Measurements from ENCODE around the gene PSMC5.
A peak's percentile ranks its signal among the peaks of the same experiment; 100 is the strongest.
"Not testable (repeated sequence)": the region's sequence is repeated elsewhere in the genome, so short reads cannot be mapped to it uniquely, and the experiment has no call there.

Gene PSMC5

DNA sequence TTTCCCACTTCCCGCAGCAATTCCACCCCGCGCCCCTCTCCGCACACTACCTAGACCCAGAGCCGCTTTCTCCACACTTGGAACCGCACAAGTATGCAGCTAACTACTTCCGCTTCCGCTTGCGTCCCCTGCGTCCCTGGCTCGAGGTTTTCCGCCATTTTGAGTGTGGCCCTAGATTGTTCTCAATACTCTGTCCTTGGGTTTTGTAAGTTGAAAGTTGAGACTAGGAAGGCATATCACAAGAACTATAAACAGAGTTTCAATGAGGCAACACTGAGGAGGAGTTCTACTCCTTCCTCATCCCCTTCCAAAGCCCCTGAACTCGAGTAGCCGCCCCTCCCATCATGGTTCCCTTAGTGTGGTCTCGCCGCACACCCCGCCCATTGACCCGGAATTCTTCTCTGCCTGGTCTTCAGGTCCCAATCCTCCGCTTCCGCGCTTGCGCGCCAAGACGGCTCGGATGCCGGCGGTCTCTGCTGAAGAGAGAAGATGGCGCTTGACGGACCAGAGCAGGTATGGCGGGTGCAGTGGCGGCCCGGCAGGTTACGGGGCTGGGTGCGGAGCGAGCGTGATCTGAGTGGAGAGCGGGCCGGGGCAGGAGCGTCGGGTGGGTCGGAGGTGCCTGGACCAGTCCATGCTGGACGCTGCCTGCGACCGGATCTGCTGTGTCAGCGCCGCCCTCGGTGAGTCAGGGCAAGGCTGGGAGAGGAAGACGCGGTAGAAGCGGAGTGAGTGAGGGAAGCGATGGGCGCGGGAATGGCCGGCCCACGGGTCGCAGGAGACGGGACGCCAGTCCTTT lies at the start of gene PSMC5, which contains the start of gene FTSJ3:
Gene PSMC5 (plus strand): TSS at position 430 of the 799 bp plus-strand sequence. CDS start 60 bp downstream, at position 490.
Gene FTSJ3 (minus strand): TSS at position 662 of the 799 bp plus-strand sequence. CDS start 761 bp downstream, outside the sequence.
- peaks cover 71% of the 10 kb centered on the region for H3K36me3 ChIP-seq (ENCODE audit: control insufficient read depth, insufficient read depth, low read length, severe bottlenecking)
- DNase-seq (ENCODE audit: low read depth): peak; percentile 98
- H3K4me3 ChIP-seq (ENCODE audit: low read length): peak within 1 kb of the TSS; percentile 96
- H3K27me3 ChIP-seq (replicated peaks; ENCODE audit: control insufficient read depth, insufficient read depth, low read length): no peaks in the 10 kb centered on the region
- peaks cover 25% of the 10 kb centered on the region for H3K4me1 ChIP-seq (ENCODE audit: control insufficient read depth, insufficient read depth, low read length)
- H3K9ac ChIP-seq (ENCODE audit: low read length): peak within 1 kb of the TSS; percentile 98
- H3K9me3 ChIP-seq (ENCODE audit: control insufficient read depth, low read length): no peaks in the 10 kb centered on the region

DNA sequence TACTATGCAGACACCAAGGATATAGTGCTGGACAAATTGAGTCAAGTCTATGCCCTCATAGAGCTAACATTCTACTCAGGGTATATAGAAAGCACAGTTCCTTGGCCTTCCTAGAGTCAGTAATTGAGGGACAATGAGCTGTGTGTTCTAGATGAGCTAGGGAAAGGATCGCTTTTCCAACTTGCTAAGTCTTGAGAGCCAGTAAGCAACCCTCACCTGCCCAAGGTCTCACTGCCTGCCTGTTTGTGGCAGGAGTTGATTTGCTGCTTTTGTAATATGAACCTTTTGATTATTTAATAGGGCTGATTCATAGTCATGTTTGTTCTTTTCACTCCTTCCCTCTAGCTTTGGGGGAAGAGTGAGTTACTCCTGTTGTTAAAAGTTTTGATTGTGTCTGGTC lies 46.7 kb upstream of the PSMC5 start:
- no peak overlapping the region for H3K9ac ChIP-seq (ENCODE audit: low read length)
- H3K36me3 ChIP-seq (ENCODE audit: control insufficient read depth, insufficient read depth, low read length, severe bottlenecking): peaks cover 20% of the 10 kb centered on the region
- H3K27me3 ChIP-seq (replicated peaks; ENCODE audit: control insufficient read depth, insufficient read depth, low read length): no peaks in the 10 kb centered on the region
- peak; percentile 36 for DNase-seq (ENCODE audit: low read depth)
- H3K4me1 ChIP-seq (ENCODE audit: control insufficient read depth, insufficient read depth, low read length): peaks cover 42% of the 10 kb centered on the region
- H3K4me3 ChIP-seq (ENCODE audit: low read length): peak overlapping the region; percentile 11
- H3K9me3 ChIP-seq (ENCODE audit: control insufficient read depth, low read length): no peaks in the 10 kb centered on the region

DNA sequence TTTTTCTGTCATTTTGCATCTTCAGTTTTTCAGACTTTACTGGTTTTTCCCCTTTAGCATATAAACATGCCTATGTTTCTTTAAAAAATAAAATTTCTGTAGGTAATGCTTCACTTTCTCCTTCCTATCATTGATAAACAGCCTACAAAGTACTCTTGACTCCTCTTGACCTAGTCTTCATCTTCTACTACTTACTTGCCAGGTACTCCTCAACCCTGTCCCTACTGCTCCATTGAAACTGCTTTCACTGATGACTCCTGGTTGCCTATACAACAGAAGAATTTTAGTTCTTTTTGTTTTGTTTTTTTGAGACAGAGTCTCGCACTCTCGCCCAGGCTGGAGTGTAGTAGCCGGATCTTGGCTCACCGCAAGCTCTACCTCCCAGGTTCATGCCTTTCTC lies 46.3 kb upstream of the PSMC5 start:
- Histone ChIP-seq H3K36me3 (ENCODE audit: control insufficient read depth, insufficient read depth, low read length, severe bottlenecking) (peaks cover 20% of the 10 kb centered on the region), H3K4me3 (ENCODE audit: low read length) (peak overlapping the region; percentile 11), H3K4me1 (ENCODE audit: control insufficient read depth, insufficient read depth, low read length) (peaks cover 42% of the 10 kb centered on the region), H3K9me3 (ENCODE audit: control insufficient read depth, low read length) (no peaks in the 10 kb centered on the region), H3K27me3 (replicated peaks; ENCODE audit: control insufficient read depth, insufficient read depth, low read length) (no peaks in the 10 kb centered on the region), H3K9ac (ENCODE audit: low read length) (no peak overlapping the region)
- no peak for DNase-seq (ENCODE audit: low read depth)

DNA sequence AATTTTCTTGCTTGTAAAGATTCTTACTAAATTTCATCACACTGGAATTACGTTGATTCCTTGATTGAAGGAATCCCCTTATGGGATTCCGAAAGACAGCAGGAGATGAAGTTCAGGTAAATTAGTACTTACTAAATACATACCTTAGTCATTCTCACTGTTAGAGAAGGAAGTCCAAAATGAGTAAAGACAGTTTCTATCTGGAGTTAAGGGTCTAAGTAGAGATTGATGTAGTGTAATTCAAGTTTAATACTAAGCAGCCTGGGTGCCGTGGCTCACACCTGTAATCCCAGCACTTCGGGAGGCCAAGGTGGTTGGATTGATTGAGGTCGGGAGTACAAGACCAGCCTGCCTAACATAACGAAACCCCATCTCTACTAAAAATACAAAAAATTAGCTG lies 43.7 kb upstream of the PSMC5 start:
- no peak for DNase-seq (ENCODE audit: low read depth)
- peaks cover 27% of the 10 kb centered on the region for H3K36me3 ChIP-seq (ENCODE audit: control insufficient read depth, insufficient read depth, low read length, severe bottlenecking)

DNA sequence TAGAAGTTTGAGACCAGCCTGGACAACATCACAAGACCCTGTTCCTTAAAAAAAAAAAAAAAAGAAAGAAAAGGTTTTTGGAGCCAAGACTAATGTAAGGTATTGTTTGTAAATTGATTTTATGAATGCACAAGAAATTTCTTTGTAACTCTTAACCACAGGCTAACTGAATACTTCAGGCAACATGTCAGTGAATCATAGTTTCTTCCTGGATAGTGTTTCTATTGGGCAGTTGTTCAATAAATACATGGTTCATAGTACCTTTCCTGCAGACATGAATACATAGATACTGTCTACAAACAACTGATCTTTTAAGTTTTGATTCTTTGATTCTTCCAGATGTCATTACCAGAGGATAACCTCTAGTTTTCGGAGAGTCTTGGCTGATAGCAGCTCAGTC lies 41.7 kb upstream of the PSMC5 start:
- Histone ChIP-seq H3K4me3 (ENCODE audit: low read length) (no peak overlapping the region), H3K9me3 (ENCODE audit: control insufficient read depth, low read length) (no peaks in the 10 kb centered on the region), H3K36me3 (ENCODE audit: control insufficient read depth, insufficient read depth, low read length, severe bottlenecking) (peaks cover 45% of the 10 kb centered on the region), H3K4me1 (ENCODE audit: control insufficient read depth, insufficient read depth, low read length) (peaks cover 33% of the 10 kb centered on the region), H3K27me3 (replicated peaks; ENCODE audit: control insufficient read depth, insufficient read depth, low read length) (no peaks in the 10 kb centered on the region), H3K9ac (ENCODE audit: low read length) (no peak overlapping the region)
- peak; percentile 62 for DNase-seq (ENCODE audit: low read depth)

More for the DNA sequence above, 43.7 kb upstream of the PSMC5 start:
- no peaks in the 10 kb centered on the region for H3K27me3 ChIP-seq (replicated peaks; ENCODE audit: control insufficient read depth, insufficient read depth, low read length)
- H3K4me3 ChIP-seq (ENCODE audit: low read length): no peak overlapping the region
- peaks cover 38% of the 10 kb centered on the region for H3K4me1 ChIP-seq (ENCODE audit: control insufficient read depth, insufficient read depth, low read length)
- no peaks in the 10 kb centered on the region for H3K9me3 ChIP-seq (ENCODE audit: control insufficient read depth, low read length)
- no peak overlapping the region for H3K9ac ChIP-seq (ENCODE audit: low read length)

DNA sequence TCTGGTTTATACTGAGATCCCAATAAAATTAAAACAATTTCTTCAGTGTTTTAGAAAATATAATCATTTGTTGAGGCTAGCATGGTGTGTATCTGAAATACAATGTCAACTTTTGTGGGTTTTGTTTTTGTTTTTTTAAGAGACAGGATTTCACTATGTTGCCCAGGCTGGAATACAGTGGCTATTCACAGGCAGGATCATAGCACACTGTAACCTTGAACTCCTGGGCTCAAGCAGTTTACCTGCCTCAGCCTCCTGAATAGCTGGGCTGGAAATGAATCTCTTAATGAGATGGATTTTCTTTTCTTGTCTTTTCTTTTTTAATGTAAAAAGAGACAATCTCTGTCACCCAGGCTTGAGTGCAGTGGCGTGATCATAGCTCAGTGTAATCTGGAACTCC lies 41.1 kb upstream of the PSMC5 start:
- H3K4me1 ChIP-seq (ENCODE audit: control insufficient read depth, insufficient read depth, low read length): peaks cover 28% of the 10 kb centered on the region
- H3K4me3 ChIP-seq (ENCODE audit: low read length): no peak overlapping the region
- H3K9ac ChIP-seq (ENCODE audit: low read length): no peak overlapping the region
- DNase-seq (ENCODE audit: low read depth): no peak
- H3K9me3 ChIP-seq (ENCODE audit: control insufficient read depth, low read length): no peaks in the 10 kb centered on the region
- no peaks in the 10 kb centered on the region for H3K27me3 ChIP-seq (replicated peaks; ENCODE audit: control insufficient read depth, insufficient read depth, low read length)
- peaks cover 51% of the 10 kb centered on the region for H3K36me3 ChIP-seq (ENCODE audit: control insufficient read depth, insufficient read depth, low read length, severe bottlenecking)

DNA sequence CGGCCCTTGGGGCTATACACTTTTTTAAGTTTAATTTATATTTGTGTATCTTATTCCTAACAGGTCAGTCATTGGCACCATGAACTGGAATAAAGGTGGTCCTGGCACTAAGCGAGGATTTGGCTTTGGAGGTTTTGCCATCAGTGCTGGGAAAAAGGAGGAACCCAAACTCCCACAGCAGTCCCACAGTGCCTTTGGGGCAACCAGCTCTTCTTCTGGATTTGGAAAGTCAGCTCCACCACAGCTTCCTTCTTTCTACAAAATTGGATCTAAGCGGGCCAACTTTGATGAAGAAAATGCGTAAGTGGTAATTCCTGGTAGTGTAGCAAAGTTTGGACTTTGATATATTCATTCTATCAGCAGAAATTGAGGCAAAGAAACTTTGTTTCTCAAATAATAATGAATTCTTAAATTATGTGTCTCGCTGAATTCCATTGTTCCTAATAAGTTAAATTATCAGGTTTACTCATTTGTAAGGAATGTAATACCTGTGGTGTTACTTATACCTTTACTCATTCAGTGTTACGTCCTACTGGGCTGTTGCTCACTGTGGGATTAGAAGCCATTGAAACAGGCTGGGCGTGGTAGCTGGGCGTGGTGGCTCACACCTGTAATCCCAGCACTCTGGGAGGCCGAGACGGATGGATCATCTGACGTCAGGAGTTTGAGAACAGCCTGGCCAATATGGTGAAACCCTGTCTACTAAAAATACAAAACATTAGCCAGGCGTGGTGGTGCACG lies 40.1 kb upstream of the PSMC5 start:
- no peak for DNase-seq (ENCODE audit: low read depth)

DNA sequence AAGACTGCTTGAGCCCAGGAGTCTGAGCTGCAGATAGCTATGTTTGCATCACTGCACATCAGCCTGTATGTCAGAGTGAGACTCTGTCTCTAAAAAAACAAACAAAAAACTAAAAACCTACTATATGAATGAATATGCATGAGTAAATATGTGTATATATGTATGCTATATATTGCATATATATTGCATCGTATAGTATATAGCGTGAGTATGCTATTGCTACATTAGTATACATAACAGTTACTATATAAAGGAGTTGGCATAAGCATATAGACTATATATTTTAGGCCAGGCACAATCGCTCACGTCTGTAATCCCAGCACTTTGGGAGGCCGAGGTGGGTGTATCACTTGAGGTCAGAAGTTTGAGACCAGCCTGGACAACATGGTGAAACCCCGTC lies 37.2 kb upstream of the PSMC5 start:
- no peak for DNase-seq (ENCODE audit: low read depth)

More for the DNA sequence above, 40.1 kb upstream of the PSMC5 start:
- H3K9ac ChIP-seq (ENCODE audit: low read length): no peak overlapping the region
- peaks cover 60% of the 10 kb centered on the region for H3K36me3 ChIP-seq (ENCODE audit: control insufficient read depth, insufficient read depth, low read length, severe bottlenecking)
- H3K9me3 ChIP-seq (ENCODE audit: control insufficient read depth, low read length): no peaks in the 10 kb centered on the region
- H3K4me1 ChIP-seq (ENCODE audit: control insufficient read depth, insufficient read depth, low read length): peaks cover 26% of the 10 kb centered on the region
- no peaks in the 10 kb centered on the region for H3K27me3 ChIP-seq (replicated peaks; ENCODE audit: control insufficient read depth, insufficient read depth, low read length)
- H3K4me3 ChIP-seq (ENCODE audit: low read length): no peak overlapping the region

DNA sequence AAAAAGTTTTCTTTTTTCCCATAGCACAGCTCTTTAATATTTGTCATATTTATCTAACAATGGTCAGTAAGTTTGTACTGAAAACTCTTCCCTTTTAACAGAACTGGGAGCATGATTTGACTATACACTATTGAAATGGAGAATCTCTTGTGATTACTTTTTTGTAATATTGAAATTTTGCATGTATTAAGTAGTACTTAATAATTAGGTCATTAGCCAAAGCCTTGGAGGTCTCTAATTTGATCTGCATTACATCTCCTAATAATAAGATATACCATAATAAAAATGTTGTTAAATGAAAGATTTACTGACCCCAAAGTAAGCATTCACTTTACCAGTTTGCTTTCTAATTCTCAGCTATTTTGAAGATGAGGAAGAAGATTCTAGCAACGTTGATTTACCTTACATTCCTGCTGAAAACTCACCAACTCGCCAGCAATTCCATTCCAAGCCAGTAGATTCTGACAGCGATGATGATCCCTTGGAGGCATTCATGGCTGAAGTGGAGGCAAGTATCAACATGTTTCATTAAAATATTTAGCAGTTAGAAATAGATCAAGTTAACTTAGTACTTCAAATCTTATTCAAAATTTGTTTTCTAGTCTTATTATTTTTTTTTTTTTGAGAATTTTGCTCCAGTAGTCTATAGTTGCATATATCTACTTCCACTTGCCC lies 35.0 kb upstream of the PSMC5 start:
- Histone ChIP-seq H3K27me3 (replicated peaks; ENCODE audit: control insufficient read depth, insufficient read depth, low read length) (no peaks in the 10 kb centered on the region), H3K4me1 (ENCODE audit: control insufficient read depth, insufficient read depth, low read length) (no peaks in the 10 kb centered on the region), H3K9me3 (ENCODE audit: control insufficient read depth, low read length) (no peaks in the 10 kb centered on the region), H3K4me3 (ENCODE audit: low read length) (no peak overlapping the region), H3K9ac (ENCODE audit: low read length) (no peak overlapping the region), H3K36me3 (ENCODE audit: control insufficient read depth, insufficient read depth, low read length, severe bottlenecking) (peaks cover 97% of the 10 kb centered on the region)
- DNase-seq (ENCODE audit: low read depth): no peak

More for the DNA sequence above, 37.2 kb upstream of the PSMC5 start:
- Histone ChIP-seq H3K4me1 (ENCODE audit: control insufficient read depth, insufficient read depth, low read length) (peaks cover 11% of the 10 kb centered on the region), H3K9ac (ENCODE audit: low read length) (no peak overlapping the region), H3K27me3 (replicated peaks; ENCODE audit: control insufficient read depth, insufficient read depth, low read length) (no peaks in the 10 kb centered on the region), H3K4me3 (ENCODE audit: low read length) (no peak overlapping the region), H3K36me3 (ENCODE audit: control insufficient read depth, insufficient read depth, low read length, severe bottlenecking) (peaks cover 80% of the 10 kb centered on the region), H3K9me3 (ENCODE audit: control insufficient read depth, low read length) (no peaks in the 10 kb centered on the region)

DNA sequence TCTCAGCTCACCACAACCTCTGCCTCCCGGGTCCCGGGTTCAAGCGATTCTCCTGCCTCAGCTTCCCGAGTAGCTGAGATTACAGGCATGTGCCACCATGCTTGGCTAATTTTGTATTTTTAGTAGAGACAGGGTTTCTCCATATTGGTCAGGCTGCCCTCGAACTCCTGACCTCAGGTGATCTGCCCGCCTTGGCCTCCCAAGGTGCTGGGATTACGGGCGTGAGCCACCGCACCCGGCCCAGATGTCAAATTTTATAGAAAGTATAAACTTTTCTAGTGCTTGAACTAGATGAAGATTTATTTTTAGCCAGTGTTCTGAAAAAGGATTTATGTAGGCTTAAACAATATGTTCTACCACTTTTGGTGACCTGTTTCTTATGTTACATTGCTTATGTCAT lies 30.9 kb upstream of the PSMC5 start:
- H3K9me3 ChIP-seq (ENCODE audit: control insufficient read depth, low read length); H3K4me1 ChIP-seq (ENCODE audit: control insufficient read depth, insufficient read depth, low read length); H3K9ac ChIP-seq (ENCODE audit: low read length); H3K4me3 ChIP-seq (ENCODE audit: low read length); H3K27me3 ChIP-seq (replicated peaks; ENCODE audit: control insufficient read depth, insufficient read depth, low read length); DNase-seq (ENCODE audit: low read depth): not testable (repeated sequence)
- H3K36me3 ChIP-seq (ENCODE audit: control insufficient read depth, insufficient read depth, low read length, severe bottlenecking): peaks cover 100% of the 10 kb centered on the region

DNA sequence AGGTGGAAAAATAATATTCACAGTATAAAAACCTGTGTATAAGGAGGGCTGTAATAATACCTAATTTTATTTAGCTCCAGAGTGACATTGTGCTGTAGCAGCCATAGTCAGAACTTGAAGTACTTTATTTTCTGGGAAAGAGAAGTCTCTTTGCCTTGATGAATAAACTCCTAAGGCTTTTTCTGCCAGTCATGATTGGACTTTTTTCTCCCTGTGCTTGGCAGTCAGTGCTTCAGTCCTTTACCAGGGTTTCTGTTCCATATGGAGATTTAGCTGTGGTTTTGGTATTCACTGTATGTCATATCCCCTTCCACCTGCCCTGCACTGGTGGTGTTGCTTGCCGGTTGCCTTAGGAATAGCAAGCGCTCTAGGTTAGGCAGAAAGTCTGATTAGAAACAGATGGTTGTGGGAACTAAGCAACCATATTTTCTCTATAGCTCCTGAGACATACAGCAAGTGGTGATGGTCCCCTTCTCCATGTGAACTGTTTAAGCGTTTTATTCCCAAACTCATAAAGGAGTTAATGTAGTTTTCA lies 28.6 kb upstream of the PSMC5 start:
- DNase-seq (ENCODE audit: low read depth): peak; percentile 18
- H3K27me3 ChIP-seq (replicated peaks; ENCODE audit: control insufficient read depth, insufficient read depth, low read length): no peaks in the 10 kb centered on the region
- H3K4me3 ChIP-seq (ENCODE audit: low read length): no peak overlapping the region
- H3K9ac ChIP-seq (ENCODE audit: low read length): no peak overlapping the region
- H3K36me3 ChIP-seq (ENCODE audit: control insufficient read depth, insufficient read depth, low read length, severe bottlenecking): peaks cover 98% of the 10 kb centered on the region
- no peaks in the 10 kb centered on the region for H3K9me3 ChIP-seq (ENCODE audit: control insufficient read depth, low read length)
- H3K4me1 ChIP-seq (ENCODE audit: control insufficient read depth, insufficient read depth, low read length): no peaks in the 10 kb centered on the region
